ENCODE measurements around the gene CASP8. TPM values are rescaled to one million over a fixed set of nuclear protein-coding genes. Genes with fewer than 3 reads are reported as not detected.

CASP8 gene
- total and polyA plus RNA-seq, 2 of the 13 experiments (the other 11 are each of a cell fraction or from before 2014, with no cell fraction given) = 25.0 to 52.8 TPM

DNA sequence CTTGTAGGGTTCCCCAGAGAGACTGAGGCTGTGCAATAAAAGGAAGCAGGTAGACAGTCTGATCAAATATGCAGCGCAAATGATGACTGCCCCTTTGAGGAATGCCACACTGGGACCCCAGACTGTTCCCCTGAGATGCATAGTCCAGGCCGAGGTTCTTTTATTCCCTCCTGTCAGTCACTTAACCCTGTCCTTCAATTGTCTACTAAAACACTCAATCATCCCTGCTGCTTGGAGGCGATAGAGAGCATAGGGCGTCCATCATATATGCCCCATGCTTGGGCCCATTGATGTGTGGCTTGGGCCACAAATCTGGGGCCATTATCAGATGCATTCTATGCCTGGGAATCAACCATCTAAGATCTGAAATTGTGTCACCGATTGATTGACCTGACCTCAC is 15.5 kb upstream of the CASP8 start:
- BruUV-seq (replicated peaks) = no TSS peak

GRCh38 chr2:201246280-201246679 is 14.1 kb upstream of the CASP8 start:
- BruUV-seq (replicated peaks) = no TSS peak
- Histone ChIP-seq H3K4me3 (replicated peaks in 1 of 3; ENCODE audit: insufficient read depth in 1 of 3, low read depth in 2 of 3, low read length in 3 of 3) (no peak overlapping the region), H3K27me3 (ENCODE audit: control insufficient read depth in 1 of 2, insufficient read depth in 2 of 2, low read length in 2 of 2) (no peaks in the 10 kb centered on the region), H3K27ac (ENCODE audit: extremely low read length, insufficient read depth, low read length) (no peak overlapping the region), H3K4me2 (ENCODE audit: low read depth, low read length) (no peak overlapping the region), H3K79me2 (ENCODE audit: insufficient read depth, low read length) (no peaks in the 10 kb centered on the region), H3K4me1 (ENCODE audit: insufficient read depth, low read length) (no peaks in the 10 kb centered on the region), H3K36me3 (replicated peaks in 1 of 2; ENCODE audit: control insufficient read depth in 1 of 2, insufficient read depth in 2 of 2, low read length in 2 of 2) (peaks cover 0 to 6% of the 10 kb centered on the region in 2 experiments; a peak in 2 of 5 replicates), H4K20me1 (ENCODE audit: insufficient read depth, low read length) (no peaks in the 10 kb centered on the region), H2AFZ (ENCODE audit: low read length) (no peak overlapping the region), H3K9ac (ENCODE audit: insufficient read depth, low read depth, low read length) (no peak overlapping the region), H3K9me3 (ENCODE audit: low read length) (no peaks in the 10 kb centered on the region)
- in situ Hi-C loops (cut with HindIII; ENCODE audit: extremely low pct_ligation_motif_present, low pct_unique_long_range_greater_than_20kb) (no loop called here), intact Hi-C loops (cut with micrococcal nuclease; ENCODE audit: unreplicated experiment) (no loop called here)
- no peak for FAIRE-seq
- ChIA-PET POLR2A (interaction anchor here (0.7 kb wide), 1 partner anchor 490 kb away, joined by 4 read pairs; no protein-coding TSS in a partner anchor), CTCF (ENCODE audit: low intra/inter-chr PET ratio, low total read pairs) (no interaction called here)
- peak; percentile 34; the same call in 2 of the 3 replicates for ATAC-seq
- WGBS (ENCODE audit: low lambda C conversion rate) = 66% methylated on average over 4 of the region's 4 CpGs
- DNase-seq (ENCODE audit: low spot score) = no peak
- TF ChIP-seq POLR2AphosphoS2 (IDR thresholded peaks at IDR 0.05; ENCODE audit: low read depth, low read length) = no peak
- no peak for TF ChIP-seq ZNF18 (CRISPR knock-in tag; IDR thresholded peaks at IDR 0.05; ENCODE audit: insufficient replicate concordance)
- TF ChIP-seq HMGXB3 (CRISPR knock-in tag; IDR thresholded peaks at IDR 0.05; ENCODE audit: borderline replicate concordance) = no peak
- 0 out of 2 replicates have a peak, but pooled peaks have one; percentile 14 for TF ChIP-seq POLR2G (IDR thresholded peaks at IDR 0.05; ENCODE audit: low read depth, low read length)
- no peak for TF ChIP-seq REPIN1 (CRISPR knock-in tag; IDR thresholded peaks at IDR 0.05; ENCODE audit: borderline replicate concordance, low read depth)

More for the DNA sequence above, 15.5 kb upstream of the CASP8 start:
- ChIA-PET CTCF (ENCODE audit: low intra/inter-chr PET ratio, low total read pairs) (no interaction called here), POLR2A (interaction anchor here (0.7 to 1.6 kb wide), 2 partner anchors 11 to 19 kb away, joined by 3 to 5 read pairs; no protein-coding TSS in a partner anchor)
- Histone ChIP-seq H3K27me3 (ENCODE audit: control insufficient read depth in 1 of 2, insufficient read depth in 2 of 2, low read length in 2 of 2) (no peaks in the 10 kb centered on the region), H3K9me3 (ENCODE audit: low read length) (no peaks in the 10 kb centered on the region), H3K4me1 (ENCODE audit: insufficient read depth, low read length) (no peaks in the 10 kb centered on the region), H2AFZ (ENCODE audit: low read length) (no peak overlapping the region), H3K4me3 (replicated peaks in 1 of 3; ENCODE audit: insufficient read depth in 1 of 3, low read depth in 2 of 3, low read length in 3 of 3) (no peak overlapping the region), H3K9ac (ENCODE audit: insufficient read depth, low read depth, low read length) (no peak overlapping the region), H3K79me2 (ENCODE audit: insufficient read depth, low read length) (no peaks in the 10 kb centered on the region), H3K27ac (ENCODE audit: extremely low read length, insufficient read depth, low read length) (no peak overlapping the region), H3K4me2 (ENCODE audit: low read depth, low read length) (no peak overlapping the region), H3K36me3 (replicated peaks in 1 of 2; ENCODE audit: control insufficient read depth in 1 of 2, insufficient read depth in 2 of 2, low read length in 2 of 2) (peaks cover 0 to 20% of the 10 kb centered on the region in 2 experiments; a peak in 2 of 5 replicates), H4K20me1 (ENCODE audit: insufficient read depth, low read length) (no peaks in the 10 kb centered on the region)
- intact Hi-C loops (cut with micrococcal nuclease; ENCODE audit: unreplicated experiment) (no loop called here), in situ Hi-C loops (cut with HindIII; ENCODE audit: extremely low pct_ligation_motif_present, low pct_unique_long_range_greater_than_20kb) (loop anchor here (5.0 kb wide), 1 partner anchor 117 kb away; no protein-coding TSS in a partner anchor)
- DNase-seq (ENCODE audit: low spot score) (no peak), FAIRE-seq (no peak), ATAC-seq (peak; percentile 20; the same call in 1 of the 3 replicates)
- TF ChIP-seq RBM22 (optimal IDR thresholded peaks at IDR 0.05; ENCODE audit: low read length) = peak; percentile 67
- TF ChIP-seq, protein P1, sequence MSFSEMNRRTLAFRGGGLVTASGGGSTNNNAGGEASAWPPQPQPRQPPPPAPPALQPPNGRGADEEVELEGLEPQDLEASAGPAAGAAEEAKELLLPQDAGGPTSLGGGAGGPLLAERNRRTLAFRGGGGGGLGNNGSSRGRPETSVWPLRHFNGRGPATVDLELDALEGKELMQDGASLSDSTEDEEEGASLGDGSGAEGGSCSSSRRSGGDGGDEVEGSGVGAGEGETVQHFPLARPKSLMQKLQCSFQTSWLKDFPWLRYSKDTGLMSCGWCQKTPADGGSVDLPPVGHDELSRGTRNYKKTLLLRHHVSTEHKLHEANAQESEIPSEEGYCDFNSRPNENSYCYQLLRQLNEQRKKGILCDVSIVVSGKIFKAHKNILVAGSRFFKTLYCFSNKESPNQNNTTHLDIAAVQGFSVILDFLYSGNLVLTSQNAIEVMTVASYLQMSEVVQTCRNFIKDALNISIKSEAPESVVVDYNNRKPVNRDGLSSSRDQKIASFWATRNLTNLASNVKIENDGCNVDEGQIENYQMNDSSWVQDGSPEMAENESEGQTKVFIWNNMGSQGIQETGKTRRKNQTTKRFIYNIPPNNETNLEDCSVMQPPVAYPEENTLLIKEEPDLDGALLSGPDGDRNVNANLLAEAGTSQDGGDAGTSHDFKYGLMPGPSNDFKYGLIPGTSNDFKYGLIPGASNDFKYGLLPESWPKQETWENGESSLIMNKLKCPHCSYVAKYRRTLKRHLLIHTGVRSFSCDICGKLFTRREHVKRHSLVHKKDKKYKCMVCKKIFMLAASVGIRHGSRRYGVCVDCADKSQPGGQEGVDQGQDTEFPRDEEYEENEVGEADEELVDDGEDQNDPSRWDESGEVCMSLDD (CRISPR knock-in tag; IDR thresholded peaks at IDR 0.05; ENCODE audit: borderline replicate concordance) = no peak
- 95% methylated on average over 5 of the region's 5 CpGs for WGBS (ENCODE audit: low lambda C conversion rate)

All from HepG2 (cell line).